ENCODE results near the gene CGB7.

Gene CGB7

GRCh38 chr19:49016067-49016839 is 41.3 kb downstream of the CGB7 start:
- DNase-seq (ENCODE audit: low read depth in 3 of 3) = no peak

- no peak for DNase-seq (ENCODE audit: low read depth in 3 of 3)
Measured at GRCh38 chr19:49014870-49015255, 42.7 kb downstream of the CGB7 start.

GRCh38 chr19:49014123-49014869 is 43.3 kb downstream of the CGB7 start:
- no peak for DNase-seq (ENCODE audit: low read depth in 3 of 3)

- no peak for DNase-seq (ENCODE audit: low read depth in 3 of 3)
Measured at GRCh38 chr19:49011194-49011593, 46.4 kb downstream of the CGB7 start.

- no peak for DNase-seq (ENCODE audit: low read depth in 3 of 3)
Measured at GRCh38 chr19:49010453-49010852, 47.1 kb downstream of the CGB7 start.

GRCh38 chr19:49009828-49010227 is 47.7 kb downstream of the CGB7 start:
- DNase-seq (ENCODE audit: low read depth in 3 of 3) = no peak

- DNase-seq (ENCODE audit: low read depth in 3 of 3) = no peak
Measured at GRCh38 chr19:49006905-49007304, 50.6 kb downstream of the CGB7 start.

- DNase-seq (ENCODE audit: low read depth in 3 of 3) = no peak
Measured at GRCh38 chr19:49004964-49005614, 52.5 kb downstream of the CGB7 start.
